Uterus (tissue), 4 donors: ENCODE data around the gene RASSF1. TPM values are rescaled to one million over a fixed set of nuclear protein-coding genes. Genes with fewer than 3 reads are reported as not detected.

Experiments used
- DNase-seq, 2 donors: peaks; one replicate each; pipeline ENCODE4 v3.0.0-alpha.2; 2019 to 2020
- H3K27ac ChIP-seq, 2 donors: fragments of 200-600 bp; sonication (generic); 1 replicate in 1 of 2; 2 replicates in 1 of 2; pipeline ENCODE4 v1.5.1; 2016 to 2018
- H3K27me3 ChIP-seq, 2 donors: fragments of 200-600 bp; sonication (generic); one replicate each; pipeline ENCODE4 v1.5.1; 2018 to 2019; ENCODE audit warnings: control low read depth in 1 of 2
- H3K36me3 ChIP-seq, 2 donors: fragments of 200-600 bp; sonication (generic); one replicate each; pipeline ENCODE4 v1.5.1; 2019; ENCODE audit warnings: control low read depth in 1 of 2
- H3K4me1 ChIP-seq, 2 donors: fragments of 200-600 bp; sonication (generic); one replicate each; pipeline ENCODE4 v1.5.1; 2018 to 2019; ENCODE audit warnings: control low read depth in 1 of 2
- H3K4me3 ChIP-seq, 2 donors: fragments of 200-600 bp; sonication (generic); 1 replicate in 1 of 2; 2 replicates in 1 of 2; pipeline ENCODE4 v1.5.1; 2018 to 2019; ENCODE audit warnings: mild to moderate bottlenecking in 1 of 2
- H3K9me3 ChIP-seq, 2 donors: fragments of 200-600 bp; sonication (generic); one replicate each; pipeline ENCODE4 v1.5.1; 2019; ENCODE audit warnings: control low read depth in 1 of 2
- CTCF ChIP-seq, 4 experiments: fragments of 200-600 bp in 2 of 4; fragments of 450-650 bp in 2 of 4; sonication (generic) in 2 of 4; IDR thresholded peaks; one replicate each; pipeline ENCODE4 v1.5.1; 2016 to 2019; ENCODE audit warnings: antibody characterized with exemption in 4 of 4, mild to moderate bottlenecking in 2 of 4, moderate library complexity in 1 of 4
- POLR2A ChIP-seq, 2 donors: fragments of 450-650 bp; IDR thresholded peaks; one replicate each; pipeline ENCODE4 v1.6.1; 2016; ENCODE audit warnings: antibody characterized with exemption in 2 of 2, mild to moderate bottlenecking in 1 of 2, moderate library complexity in 1 of 2
- intact Hi-C: fragments of 100-400 bp; cut with DNase I; formaldehyde crosslinking; loops from one replicate; pipeline ENCODE4 v1.15.1; 2023; ENCODE audit warnings: low total_unique reads
- total RNA-seq, 4 donors: library from RNA; depleted of rRNA in 3 of 4; stranded (reverse); fragments of >200 nt in 3 of 4; gene quantifications; one replicate each; pipeline versions ENCODE4 v1.1.0 to v1.2.4, GENCODE V29; 2014 to 2023
- donor health status: DM: yes; HTN: yes; CAD: no.

Gene RASSF1
- total RNA-seq, 4 donors from 2014 or later = 42.1 to 114 (median 44.6) TPM

DNA sequence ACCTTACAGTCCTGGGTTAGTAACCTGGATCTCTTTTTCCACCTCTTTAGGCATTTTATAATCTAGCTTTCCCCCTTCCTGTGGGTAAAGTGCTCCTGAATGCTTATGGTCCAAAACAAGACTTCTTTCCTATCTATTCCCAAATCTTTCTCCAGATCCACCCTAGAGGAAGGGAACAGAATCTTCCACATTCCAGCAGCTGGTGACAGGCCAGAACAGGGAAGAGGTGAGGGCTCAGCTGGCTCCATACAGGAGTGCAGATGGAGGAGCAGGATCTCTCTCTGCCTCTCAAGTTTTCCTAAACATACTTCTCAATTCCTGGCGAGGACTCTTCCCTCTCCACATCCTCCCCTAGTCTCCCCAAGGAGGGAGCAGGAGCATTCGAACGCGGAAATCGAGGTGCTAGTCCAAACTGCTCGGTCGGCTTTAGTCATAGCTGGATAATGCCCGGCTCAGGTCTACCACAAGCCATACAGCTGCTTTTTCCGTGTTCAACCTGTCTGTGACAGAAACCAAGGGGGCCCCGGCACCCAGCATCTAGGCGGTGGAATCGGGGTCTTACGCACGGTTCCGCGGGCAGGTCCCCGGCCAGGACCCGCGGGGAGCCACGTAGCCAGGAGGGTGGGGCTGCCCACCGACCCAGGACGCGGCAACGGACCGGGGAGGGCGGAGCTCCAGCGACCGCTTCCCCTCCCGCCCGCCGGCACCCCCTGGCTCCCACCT is 4.0 kb downstream of the RASSF1 start:
- no peak for DNase-seq
- Histone ChIP-seq H3K4me3 (peak overlapping the region; percentile 65 to 79), H3K9me3 (no peaks in the 10 kb centered on the region), H3K27me3 (no peaks in the 10 kb centered on the region), H3K36me3 (no peaks in the 10 kb centered on the region), H3K27ac (peak overlapping the region; percentile 94 to 99), H3K4me1 (peaks cover 4 to 6% of the 10 kb centered on the region in 2 donors)
- no peak for TF ChIP-seq CTCF (IDR thresholded peaks at IDR 0.05)
- no peak for TF ChIP-seq POLR2A (IDR thresholded peaks at IDR 0.05)
- intact Hi-C loops = no loop called here

DNA sequence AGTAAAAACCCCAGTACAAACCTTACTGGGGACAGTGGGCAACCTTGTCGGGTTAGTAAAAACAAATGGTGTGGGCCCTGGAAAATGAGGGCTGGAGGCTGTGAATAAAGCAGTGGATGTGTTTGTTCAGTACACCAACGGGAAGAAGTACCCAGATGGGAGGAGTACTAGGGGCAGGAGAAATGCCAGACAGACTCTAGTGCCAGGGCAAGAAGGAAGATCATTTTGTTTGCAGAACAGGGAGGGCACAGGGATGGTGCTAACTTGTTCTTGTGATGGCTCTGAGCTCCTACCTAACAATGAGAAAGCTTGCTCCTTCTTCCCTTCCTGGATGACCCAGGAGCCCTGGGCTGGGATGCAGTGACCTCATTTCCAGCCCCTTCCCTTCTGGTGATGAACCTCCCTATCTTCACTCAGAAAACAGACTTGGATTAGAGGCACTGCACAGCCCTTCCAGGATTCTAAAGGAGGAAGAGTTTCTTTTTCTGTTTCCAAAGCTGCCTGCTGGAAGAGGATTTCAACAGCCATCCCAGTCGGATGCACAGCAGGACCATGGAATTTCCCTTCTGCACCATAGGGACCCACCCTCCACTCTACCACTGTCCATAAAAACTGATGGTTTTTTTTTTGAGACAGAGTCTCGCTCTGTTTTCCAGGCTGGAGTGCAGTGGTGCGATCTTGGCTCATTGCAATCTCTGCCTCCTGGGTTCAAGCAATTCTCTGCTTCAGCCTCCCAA is 6.1 kb downstream of the RASSF1 start:
- no peak for TF ChIP-seq POLR2A (IDR thresholded peaks at IDR 0.05)
- TF ChIP-seq CTCF (IDR thresholded peaks at IDR 0.05) = no peak
- Histone ChIP-seq H3K27me3 (no peaks in the 10 kb centered on the region), H3K4me1 (peaks cover 4 to 6% of the 10 kb centered on the region in 2 donors), H3K9me3 (no peaks in the 10 kb centered on the region), H3K4me3 (no peak overlapping the region), H3K27ac (peak overlapping the region; percentile 94 to 99), H3K36me3 (no peaks in the 10 kb centered on the region)
- DNase-seq = no peak
- intact Hi-C loops = no loop called here

DNA sequence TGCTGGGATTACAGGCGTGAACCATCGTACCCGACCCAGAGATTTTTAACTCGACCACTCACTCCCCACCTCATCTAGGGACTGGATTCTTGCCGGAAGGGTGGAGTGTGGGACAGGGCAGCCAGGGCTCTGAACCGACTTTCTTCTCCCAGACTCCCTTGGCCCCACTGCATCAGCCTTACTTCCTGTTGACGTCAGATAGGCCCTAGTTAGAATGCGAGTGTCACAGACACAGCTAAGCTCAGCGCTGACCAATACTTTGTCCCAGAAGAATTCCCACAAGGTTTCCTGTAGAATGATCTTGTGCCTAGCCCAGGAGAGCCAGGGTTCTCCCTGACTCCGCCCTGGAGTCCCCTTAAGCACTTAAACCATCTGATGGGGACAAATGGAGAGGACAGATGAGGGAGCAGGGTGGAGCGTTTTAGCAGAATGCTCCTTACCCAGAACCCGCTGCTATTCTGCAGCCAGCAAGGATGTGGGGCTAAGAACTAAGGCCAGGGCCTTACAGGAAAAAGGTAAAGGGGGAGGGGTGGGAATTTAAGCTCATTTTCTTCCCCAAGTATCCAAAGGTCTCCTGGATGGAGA is 6.8 kb downstream of the RASSF1 start:
- peak in 1 of 2 donors; percentile 67 for DNase-seq
- H3K27ac ChIP-seq = peak overlapping the region; percentile 94 to 99
- no peaks in the 10 kb centered on the region for H3K36me3 ChIP-seq
- H3K4me1 ChIP-seq = peaks cover 4% of the 10 kb centered on the region in 2 donors
- H3K4me3 ChIP-seq = no peak overlapping the region
- no peaks in the 10 kb centered on the region for H3K9me3 ChIP-seq
- TF ChIP-seq POLR2A (IDR thresholded peaks at IDR 0.05) = peak in 1 of 2 donors; percentile 25
- TF ChIP-seq CTCF (IDR thresholded peaks at IDR 0.05) = no peak
- H3K27me3 ChIP-seq = no peaks in the 10 kb centered on the region
- intact Hi-C loops = no loop called here

DNA sequence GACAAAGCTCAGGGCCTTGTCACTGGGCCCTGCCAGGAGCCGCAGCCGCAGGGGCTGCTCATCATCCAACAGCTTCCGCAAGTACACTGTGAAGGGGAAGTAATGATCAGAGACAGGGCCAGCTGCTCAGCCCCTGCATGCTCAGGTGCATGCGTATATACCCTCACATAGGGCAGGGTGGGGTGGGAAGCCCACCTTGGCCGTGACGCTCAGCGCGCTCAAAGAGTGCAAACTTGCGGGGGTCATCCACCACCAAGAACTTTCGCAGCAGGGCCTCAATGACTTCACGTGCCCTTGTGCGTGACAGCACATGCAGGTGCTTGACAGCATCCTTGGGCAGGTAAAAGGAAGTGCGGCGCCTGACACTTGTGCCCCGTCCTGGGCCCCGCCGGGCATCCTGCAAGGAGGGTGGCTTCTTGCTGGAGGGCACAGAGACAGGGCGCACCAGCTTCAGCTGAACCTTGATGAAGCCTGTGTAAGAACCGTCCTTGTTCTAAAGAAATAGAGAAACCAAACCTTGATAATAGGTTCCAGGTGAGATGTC is 9.2 kb downstream of the RASSF1 start:
- peaks cover 4 to 8% of the 10 kb centered on the region in 2 donors for H3K4me1 ChIP-seq
- TF ChIP-seq CTCF (IDR thresholded peaks at IDR 0.05) = no peak
- TF ChIP-seq POLR2A (IDR thresholded peaks at IDR 0.05) = no peak

More for the DNA sequence above, 9.2 kb downstream of the RASSF1 start:
- Histone ChIP-seq H3K4me3 (no peak overlapping the region), H3K27ac (no peak overlapping the region), H3K9me3 (no peaks in the 10 kb centered on the region), H3K36me3 (no peaks in the 10 kb centered on the region), H3K27me3 (no peaks in the 10 kb centered on the region)
- intact Hi-C loops = no loop called here
- peak in 1 of 2 donors; percentile 22 for DNase-seq
